HepG2 (cell line): Measurements from ENCODE around the gene FGF14.

Source experiments
- CTCF ChIP-seq: sonication (generic); formaldehyde crosslinking; IDR thresholded peaks from 2 replicates; pipeline ENCODE4 v1.5.0; 2020; ENCODE audit warnings: mild to moderate bottlenecking, missing genetic modification reagents, moderate library complexity
- FOXP1 ChIP-seq, 2 experiments: fragments of 450-650 bp in 1 of 2; IDR thresholded peaks; 2 replicates each; pipeline ENCODE4 v1.6.1; 2017 to 2018; ENCODE audit warnings: antibody characterized with exemption in 1 of 2
- NFKB2 ChIP-seq: sonication (generic); formaldehyde crosslinking; IDR thresholded peaks from 2 replicates; pipeline ENCODE4 v1.4.0; 2020; ENCODE audit warnings: missing genetic modification reagents, borderline replicate concordance
- POLR2G ChIP-seq: fragments of 200-400 bp; formaldehyde crosslinking; IDR thresholded peaks from 2 replicates; pipeline ENCODE4 v1.6.1; 2018; ENCODE audit warnings: mild to moderate bottlenecking, low read depth, low read length, moderate library complexity
- RXRB ChIP-seq: IDR thresholded peaks from 2 replicates; pipeline ENCODE4 v1.6.1; 2016; ENCODE audit warnings: borderline replicate concordance, missing genetic modification reagents, missing compliant biosample characterization
- SRSF9 ChIP-seq: fragments of 200-400 bp; formaldehyde crosslinking; IDR thresholded peaks from 2 replicates; pipeline ENCODE4 v1.6.1; 2018; ENCODE audit warnings: borderline replicate concordance, mild to moderate bottlenecking, low read depth, low read length; ENCODE audit not compliant: insufficient read depth, poor library complexity, severe bottlenecking
- XRCC5 ChIP-seq: fragments of 200-400 bp; formaldehyde crosslinking; optimal IDR thresholded peaks from 2 replicates; pipeline ENCODE3; 2017; ENCODE audit warnings: mild to moderate bottlenecking, low read length
- ZBTB20 ChIP-seq: sonication (generic); formaldehyde crosslinking; IDR thresholded peaks from 2 replicates; pipeline ENCODE4 v1.8.1; 2023; ENCODE audit warnings: missing genetic modification reagents, low read depth, mild to moderate bottlenecking, borderline replicate concordance
- ZBTB8A ChIP-seq: sonication (generic); formaldehyde crosslinking; IDR thresholded peaks from 2 replicates; pipeline ENCODE4 v1.4.0; 2020; ENCODE audit warnings: mild to moderate bottlenecking, low read depth, missing genetic modification reagents, borderline replicate concordance

- TF ChIP-seq ZBTB8A (CRISPR knock-in tag), result no peak
- no peak for TF ChIP-seq SRSF9
- no peak for TF ChIP-seq NFKB2
- TF ChIP-seq CTCF (CRISPR knock-in tag), result no peak
- no peak for TF ChIP-seq XRCC5
- no peak for TF ChIP-seq FOXP1 (IDR thresholded peaks at IDR 0.05)
- TF ChIP-seq FOXP1 (CRISPR knock-in tag; IDR thresholded peaks at IDR 0.05), result no peak
- no peak for TF ChIP-seq ZBTB20 (CRISPR knock-in tag)
- TF ChIP-seq RXRB, result no peak
- no peak for TF ChIP-seq POLR2G
Observed at GRCh38 chr13:101837288-101837687, 564.6 kb downstream of the FGF14 start.
